Neural crest cell (in vitro differentiated cells): ENCODE results near the gene BBS4. TPM values are rescaled to one million over a fixed set of nuclear protein-coding genes. Genes with fewer than 3 reads are reported as not detected.

ENCODE experiments used
- DNase-seq: peaks from one replicate; pipeline ENCODE4 v3.0.0; 2021; ENCODE audit warnings: low read depth, mixed read lengths, low spot score
- H3K27ac Mint-ChIP-seq: one replicate; pipeline ENCODE4 v1.8.0; 2021; ENCODE audit warnings: mild to moderate bottlenecking, mixed read lengths; ENCODE audit not compliant: unreplicated experiment
- H3K27me3 Mint-ChIP-seq: 2 replicates; pipeline ENCODE4 v1.8.0; 2021; ENCODE audit warnings: low read depth, mild to moderate bottlenecking, mixed read lengths
- H3K36me3 Mint-ChIP-seq: 2 replicates; pipeline ENCODE4 v1.8.0; 2021; ENCODE audit warnings: low read depth, mild to moderate bottlenecking, mixed read lengths
- H3K4me1 Mint-ChIP-seq: 2 replicates; pipeline ENCODE4 v1.8.0; 2021; ENCODE audit warnings: mixed read lengths
- H3K4me3 Mint-ChIP-seq: one replicate; pipeline ENCODE4 v1.8.0; 2021; ENCODE audit warnings: mild to moderate bottlenecking, mixed read lengths
- H3K9me3 Mint-ChIP-seq: 2 replicates; pipeline ENCODE4 v1.8.0; 2021; ENCODE audit warnings: mixed read lengths
- CTCF ChIP-seq: fragments of 200-600 bp; sonication (generic); conservative IDR thresholded peaks from 2 replicates; pipeline ENCODE4 v1.5.0; 2021; ENCODE audit warnings: antibody characterized with exemption, mild to moderate bottlenecking
- total RNA-seq: library from RNA; stranded (reverse); gene quantifications from 2 replicates; pipeline ENCODE4 v1.2.1, GENCODE V29; 2021

BBS4 gene
- total RNA-seq, 1 donor from 2014 or later = 27.2 TPM

GRCh38 chr15:72728821-72729220 is 42.8 kb downstream of the BBS4 start:
- H3K36me3 Mint-ChIP-seq = peaks cover 3% of the 10 kb centered on the region
- H3K27me3 Mint-ChIP-seq = no peaks in the 10 kb centered on the region
- no peak for DNase-seq
- H3K4me1 Mint-ChIP-seq = no peaks in the 10 kb centered on the region
- H3K4me3 Mint-ChIP-seq = no peak overlapping the region
- no peaks in the 10 kb centered on the region for H3K9me3 Mint-ChIP-seq
- no peak for TF ChIP-seq CTCF
- no peak overlapping the region for H3K27ac Mint-ChIP-seq

GRCh38 chr15:72732086-72732485 is 46.1 kb downstream of the BBS4 start:
- no peak for TF ChIP-seq CTCF
- Mint-ChIP-seq H3K4me1 (no peaks in the 10 kb centered on the region), H3K27me3 (no peaks in the 10 kb centered on the region), H3K4me3 (no peak overlapping the region), H3K9me3 (no peaks in the 10 kb centered on the region), H3K27ac (no peak overlapping the region), H3K36me3 (peaks cover 13% of the 10 kb centered on the region)
- DNase-seq = no peak

DNA sequence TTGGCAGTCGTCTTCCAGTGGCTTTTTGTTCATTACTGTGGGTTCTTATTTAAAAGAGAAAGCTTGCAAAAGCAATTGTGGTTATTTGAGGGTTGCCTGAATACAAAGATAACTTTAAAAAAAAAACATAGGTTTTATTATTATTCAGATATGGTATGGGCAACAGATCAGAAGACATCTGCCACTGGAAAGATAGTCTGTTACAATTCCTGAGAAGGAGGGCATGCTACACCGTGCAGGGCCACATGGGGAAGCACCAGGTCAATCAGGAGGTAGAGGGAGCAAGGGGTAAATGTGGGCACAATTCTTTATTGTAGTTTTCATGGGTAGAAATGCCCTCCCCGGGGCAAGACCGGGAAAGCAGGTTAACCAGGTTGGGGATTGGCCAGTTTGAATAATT is 46.5 kb downstream of the BBS4 start:
- DNase-seq = no peak
- Mint-ChIP-seq H3K9me3 (no peaks in the 10 kb centered on the region), H3K4me1 (no peaks in the 10 kb centered on the region), H3K27ac (no peak overlapping the region), H3K27me3 (no peaks in the 10 kb centered on the region), H3K36me3 (peaks cover 13% of the 10 kb centered on the region), H3K4me3 (no peak overlapping the region)
- TF ChIP-seq CTCF = peak; percentile 28

DNA sequence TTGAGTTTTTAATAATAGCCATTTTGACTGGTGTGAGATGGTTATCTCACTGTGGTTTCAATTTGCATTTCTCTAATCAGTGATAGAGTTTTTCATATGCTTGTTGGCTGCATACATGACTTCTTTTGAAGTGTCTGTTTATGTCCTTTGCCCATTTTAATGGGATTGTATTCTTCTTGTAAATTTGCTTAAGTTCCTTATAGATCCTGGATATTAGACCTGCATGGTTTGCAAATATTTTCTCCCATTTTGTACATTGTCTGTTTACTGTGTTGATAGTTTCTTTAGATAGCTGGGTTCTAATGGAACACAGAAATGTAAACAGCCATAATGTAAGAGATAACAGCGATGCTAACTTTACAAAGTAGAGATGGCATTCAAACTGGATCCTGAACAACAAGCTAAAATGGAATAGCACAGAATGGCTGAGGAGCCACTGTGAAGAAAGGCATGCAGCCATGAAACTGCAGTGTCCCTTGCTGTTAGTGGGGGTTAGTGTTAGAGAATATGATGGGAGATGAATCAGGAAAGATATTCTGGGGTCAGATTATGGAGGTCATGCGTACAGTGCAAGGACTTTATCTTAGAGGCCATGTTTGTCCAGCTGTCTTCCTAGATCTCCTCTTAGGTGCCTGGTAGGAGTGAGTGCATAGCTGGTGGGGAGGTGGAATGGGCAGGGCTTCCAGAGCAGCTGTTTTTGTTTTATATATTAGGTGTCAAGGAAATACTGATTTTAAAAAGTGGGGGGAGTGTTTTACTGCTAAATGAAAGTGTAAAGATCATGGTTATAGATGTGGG is 48.1 kb downstream of the BBS4 start:
- DNase-seq = no peak
- Mint-ChIP-seq H3K4me1 (no peaks in the 10 kb centered on the region), H3K9me3 (no peaks in the 10 kb centered on the region), H3K27me3 (no peaks in the 10 kb centered on the region), H3K4me3 (no peak overlapping the region), H3K27ac (no peak overlapping the region), H3K36me3 (peaks cover 16% of the 10 kb centered on the region)
- TF ChIP-seq CTCF = no peak

- Mint-ChIP-seq H3K4me1 (no peaks in the 10 kb centered on the region), H3K9me3 (no peaks in the 10 kb centered on the region), H3K27ac (no peak overlapping the region), H3K4me3 (no peak overlapping the region), H3K36me3 (peaks cover 20% of the 10 kb centered on the region), H3K27me3 (no peaks in the 10 kb centered on the region)
- no peak for DNase-seq
- no peak for TF ChIP-seq CTCF
Measured at GRCh38 chr15:72735111-72735510, 49.1 kb downstream of the BBS4 start.
